ENCODE measurements around the gene LBHD2.

GRCh38 chr14:103101257-103101962 is 17.4 kb downstream of the LBHD2 start:
- TF ChIP-seq, protein P1, sequence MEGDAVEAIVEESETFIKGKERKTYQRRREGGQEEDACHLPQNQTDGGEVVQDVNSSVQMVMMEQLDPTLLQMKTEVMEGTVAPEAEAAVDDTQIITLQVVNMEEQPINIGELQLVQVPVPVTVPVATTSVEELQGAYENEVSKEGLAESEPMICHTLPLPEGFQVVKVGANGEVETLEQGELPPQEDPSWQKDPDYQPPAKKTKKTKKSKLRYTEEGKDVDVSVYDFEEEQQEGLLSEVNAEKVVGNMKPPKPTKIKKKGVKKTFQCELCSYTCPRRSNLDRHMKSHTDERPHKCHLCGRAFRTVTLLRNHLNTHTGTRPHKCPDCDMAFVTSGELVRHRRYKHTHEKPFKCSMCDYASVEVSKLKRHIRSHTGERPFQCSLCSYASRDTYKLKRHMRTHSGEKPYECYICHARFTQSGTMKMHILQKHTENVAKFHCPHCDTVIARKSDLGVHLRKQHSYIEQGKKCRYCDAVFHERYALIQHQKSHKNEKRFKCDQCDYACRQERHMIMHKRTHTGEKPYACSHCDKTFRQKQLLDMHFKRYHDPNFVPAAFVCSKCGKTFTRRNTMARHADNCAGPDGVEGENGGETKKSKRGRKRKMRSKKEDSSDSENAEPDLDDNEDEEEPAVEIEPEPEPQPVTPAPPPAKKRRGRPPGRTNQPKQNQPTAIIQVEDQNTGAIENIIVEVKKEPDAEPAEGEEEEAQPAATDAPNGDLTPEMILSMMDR (IDR thresholded peaks at IDR 0.05) = no peak
- TF ChIP-seq POLR2A (IDR thresholded peaks at IDR 0.05) (no peak), EP300 (IDR thresholded peaks at IDR 0.05) (no peak), POLR2AphosphoS5 (IDR thresholded peaks at IDR 0.05) (no peak)
